ENCODE results near the gene FBXO3. TPM values are rescaled to one million over a fixed set of nuclear protein-coding genes. Genes with fewer than 3 reads are reported as not detected.

The FBXO3 gene
- total RNA-seq, 1 experiment from 2014 or later = 18.9 TPM

DNA sequence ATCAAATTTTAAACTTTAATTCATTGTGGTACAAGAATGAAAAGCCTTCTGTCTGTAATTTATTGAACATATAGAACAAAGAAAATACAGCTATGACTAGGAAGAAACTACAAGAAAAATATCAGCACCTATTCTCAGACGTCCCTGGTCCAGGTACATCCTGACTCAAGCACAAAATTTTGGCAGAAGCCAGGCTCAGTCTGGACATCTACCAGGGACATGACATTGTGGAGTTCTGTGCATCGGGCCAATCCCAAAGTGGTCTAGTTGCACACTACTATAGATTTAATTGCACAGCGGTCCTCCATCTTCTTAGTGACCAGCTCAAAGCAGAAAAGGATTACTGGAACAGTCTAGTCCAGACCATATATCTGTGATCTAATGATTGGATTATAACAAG is 22.4 kb downstream of the FBXO3 start:
- H3K4me1 ChIP-seq (ENCODE audit: insufficient read depth, low read length) = no peaks in the 10 kb centered on the region
- H3K14ac ChIP-seq (ENCODE audit: insufficient read depth, low read length) = no peak overlapping the region
- no peaks in the 10 kb centered on the region for H3K79me1 ChIP-seq (ENCODE audit: insufficient read depth, low read depth, low read length, poor library complexity, severe bottlenecking)
- H2BK5ac ChIP-seq (ENCODE audit: insufficient read length, low read length) = no peak overlapping the region
- Mint-ChIP-seq H3K4me1 (no peaks in the 10 kb centered on the region), H3K27me3 (ENCODE audit: low read depth) (no peaks in the 10 kb centered on the region), H3K9me3 (no peaks in the 10 kb centered on the region), H3K27ac (no peak overlapping the region), H3K4me3 (no peak overlapping the region), H3K36me3 (ENCODE audit: insufficient read depth in 1 of 3, low read depth in 3 of 3) (peaks cover 0 to 7% (median 4%) of the 10 kb centered on the region in 3 experiments; a peak in 2 of 7 replicates)
- H2BK120ac ChIP-seq (ENCODE audit: low read depth, low read length, poor library complexity, severe bottlenecking) = no peak overlapping the region
- no peak overlapping the region for H4K8ac ChIP-seq (replicated peaks; ENCODE audit: insufficient read length, low read depth, low read length)
- no peaks in the 10 kb centered on the region for H3K9me3 ChIP-seq (ENCODE audit: control insufficient read depth, low read depth, low read length)
- no peak for DNase-seq
- H3K18ac ChIP-seq (ENCODE audit: insufficient read length, low read depth, low read length) = no peak overlapping the region
- H3K23ac ChIP-seq (ENCODE audit: insufficient read length, low read depth, low read length) = no peak overlapping the region
- H3K27me3 ChIP-seq (ENCODE audit: insufficient read depth, low read length) = no peaks in the 10 kb centered on the region
- no peak overlapping the region for H3K27ac ChIP-seq (ENCODE audit: insufficient read length, low read depth, low read length)
- H3K56ac ChIP-seq (ENCODE audit: insufficient read length, low read depth, low read length) = no peak overlapping the region
- no peak overlapping the region for H4K91ac ChIP-seq (ENCODE audit: insufficient read length, low read depth, low read length)
- WGBS (ENCODE audit: extremely low coverage, insufficient read length, low lambda C conversion rate) = no CpG with 5 or more reads among the region's 3 CpGs
- no peak overlapping the region for H2BK12ac ChIP-seq (ENCODE audit: insufficient read length, low read depth, low read length)
- H3K23me2 ChIP-seq (ENCODE audit: insufficient read length, low read depth, low read length, poor library complexity, severe bottlenecking) = no peaks in the 10 kb centered on the region
- TF ChIP-seq, protein P1, sequence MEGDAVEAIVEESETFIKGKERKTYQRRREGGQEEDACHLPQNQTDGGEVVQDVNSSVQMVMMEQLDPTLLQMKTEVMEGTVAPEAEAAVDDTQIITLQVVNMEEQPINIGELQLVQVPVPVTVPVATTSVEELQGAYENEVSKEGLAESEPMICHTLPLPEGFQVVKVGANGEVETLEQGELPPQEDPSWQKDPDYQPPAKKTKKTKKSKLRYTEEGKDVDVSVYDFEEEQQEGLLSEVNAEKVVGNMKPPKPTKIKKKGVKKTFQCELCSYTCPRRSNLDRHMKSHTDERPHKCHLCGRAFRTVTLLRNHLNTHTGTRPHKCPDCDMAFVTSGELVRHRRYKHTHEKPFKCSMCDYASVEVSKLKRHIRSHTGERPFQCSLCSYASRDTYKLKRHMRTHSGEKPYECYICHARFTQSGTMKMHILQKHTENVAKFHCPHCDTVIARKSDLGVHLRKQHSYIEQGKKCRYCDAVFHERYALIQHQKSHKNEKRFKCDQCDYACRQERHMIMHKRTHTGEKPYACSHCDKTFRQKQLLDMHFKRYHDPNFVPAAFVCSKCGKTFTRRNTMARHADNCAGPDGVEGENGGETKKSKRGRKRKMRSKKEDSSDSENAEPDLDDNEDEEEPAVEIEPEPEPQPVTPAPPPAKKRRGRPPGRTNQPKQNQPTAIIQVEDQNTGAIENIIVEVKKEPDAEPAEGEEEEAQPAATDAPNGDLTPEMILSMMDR (conservative IDR thresholded peaks at IDR 0.05) = no peak
- no peak overlapping the region for H3K9ac ChIP-seq (ENCODE audit: extremely low read depth, insufficient read length, low read length)
- no peak overlapping the region for H3K4ac ChIP-seq (ENCODE audit: low read depth, low read length)
- no peaks in the 10 kb centered on the region for H3K79me2 ChIP-seq (ENCODE audit: insufficient read depth, low read length)
- no peak overlapping the region for H2BK20ac ChIP-seq (ENCODE audit: low read depth, low read length, poor library complexity, severe bottlenecking)
- no peak overlapping the region for H2AFZ ChIP-seq (ENCODE audit: low read length)
- H2AK5ac ChIP-seq (ENCODE audit: insufficient read length, low read length) = no peak overlapping the region
- no peak overlapping the region for H2BK15ac ChIP-seq (ENCODE audit: low read depth, low read length)
- H3K4me2 ChIP-seq (ENCODE audit: insufficient read depth, insufficient read length, low read length) = no peak overlapping the region
- H3T11ph ChIP-seq (ENCODE audit: low read length) = no peak overlapping the region
- H4K5ac ChIP-seq (ENCODE audit: insufficient read length, low read depth, low read length) = no peak overlapping the region
- no peaks in the 10 kb centered on the region for H4K20me1 ChIP-seq (ENCODE audit: control insufficient read depth, insufficient read depth, insufficient read length)

Measured in H9 (cell line).